ENCODE results near the gene LECT2. TPM values are rescaled to one million over a fixed set of nuclear protein-coding genes. Genes with fewer than 3 reads are reported as not detected.

Gene LECT2
- total and polyA plus RNA-seq, 5 experiments from 2014 or later = not detected

GRCh38 chr5:135915466-135916001 is 39.2 kb downstream of the LECT2 start:
- H3K4me1 Mint-ChIP-seq = no peaks in the 10 kb centered on the region
- H3K36me3 Mint-ChIP-seq = no peaks in the 10 kb centered on the region
- no peak overlapping the region for H3K27ac Mint-ChIP-seq
- POLR2A ChIA-PET = no interaction called here
- H3K9me3 Mint-ChIP-seq = peaks cover 0 to 2% (median 0%) of the 10 kb centered on the region in 9 donors
- H3K27me3 Mint-ChIP-seq = peaks cover 29 to 44% (median 30%) of the 10 kb centered on the region in 5 donors
- no peak for ATAC-seq
- no peak for DNase-seq
- H3K4me3 Mint-ChIP-seq = no peak overlapping the region

GRCh38 chr5:135913713-135914626 is 40.8 kb downstream of the LECT2 start:
- no peak for DNase-seq
- H3K27me3 Mint-ChIP-seq = peaks cover 32 to 60% (median 38%) of the 10 kb centered on the region in 5 donors
- H3K27ac Mint-ChIP-seq = no peak overlapping the region
- H3K4me3 Mint-ChIP-seq = no peak overlapping the region
- POLR2A ChIA-PET = no interaction called here
- peaks cover 0 to 2% (median 0%) of the 10 kb centered on the region in 9 donors for H3K9me3 Mint-ChIP-seq
- no peak for ATAC-seq
- H3K36me3 Mint-ChIP-seq = no peaks in the 10 kb centered on the region
- no peaks in the 10 kb centered on the region for H3K4me1 Mint-ChIP-seq

GRCh38 chr5:135905144-135905543 is 49.6 kb downstream of the LECT2 start:
- Mint-ChIP-seq H3K36me3 (no peaks in the 10 kb centered on the region), H3K4me1 (no peaks in the 10 kb centered on the region), H3K9me3 (no peaks in the 10 kb centered on the region), H3K27me3 (peaks cover 13 to 45% (median 22%) of the 10 kb centered on the region in 5 donors), H3K27ac (no peak overlapping the region), H3K4me3 (no peak overlapping the region)
- POLR2A ChIA-PET = no interaction called here
- ATAC-seq (no peak), DNase-seq (no peak)

GRCh38 chr5:135901633-135902032 is 53.1 kb downstream of the LECT2 start:
- Mint-ChIP-seq H3K9me3 (no peaks in the 10 kb centered on the region), H3K27me3 (peaks cover 11 to 55% (median 31%) of the 10 kb centered on the region in 5 donors), H3K27ac (no peak overlapping the region), H3K36me3 (no peaks in the 10 kb centered on the region), H3K4me1 (no peaks in the 10 kb centered on the region), H3K4me3 (no peak overlapping the region)
- ATAC-seq (no peak), DNase-seq (no peak)
- POLR2A ChIA-PET = no interaction called here

- Mint-ChIP-seq H3K36me3 (no peaks in the 10 kb centered on the region), H3K9me3 (no peaks in the 10 kb centered on the region), H3K27ac (no peak overlapping the region), H3K4me1 (no peaks in the 10 kb centered on the region), H3K4me3 (no peak overlapping the region), H3K27me3 (peaks cover 13 to 67% (median 35%) of the 10 kb centered on the region in 5 donors)
- POLR2A ChIA-PET = no interaction called here
- no peak for DNase-seq
- ATAC-seq = no peak
Observed at GRCh38 chr5:135900276-135900675, 54.5 kb downstream of the LECT2 start.

GRCh38 chr5:135898651-135899050 is 56.1 kb downstream of the LECT2 start:
- no peak for DNase-seq
- no peaks in the 10 kb centered on the region for H3K9me3 Mint-ChIP-seq
- no peaks in the 10 kb centered on the region for H3K36me3 Mint-ChIP-seq
- H3K4me3 Mint-ChIP-seq = no peak overlapping the region
- no peak for ATAC-seq
- no peaks in the 10 kb centered on the region for H3K4me1 Mint-ChIP-seq
- peaks cover 12 to 67% (median 30%) of the 10 kb centered on the region in 5 donors for H3K27me3 Mint-ChIP-seq
- POLR2A ChIA-PET = no interaction called here
- no peak overlapping the region for H3K27ac Mint-ChIP-seq

Other genes with a start within 250 kb of the LECT2 start
- not detected for gene SLC25A48, start 120.3 kb downstream of the LECT2 start, total RNA-seq
- not detected for gene SLC25A48, start 120.3 kb downstream of the LECT2 start, polyA plus RNA-seq
- gene IL9, start 59.1 kb downstream of the LECT2 start, total RNA-seq = not detected
- not detected for gene IL9, start 59.1 kb downstream of the LECT2 start, polyA plus RNA-seq
- gene TGFBI, start 74.0 kb upstream of the LECT2 start, total RNA-seq = 10 to 100 TPM in 1 of 2 experiments, 1 to 10 TPM in 1; 8.9 to 11.7 TPM
- 1 to 10 TPM in 1 of 3 donors, under 1 TPM in 1, not detected in 1; 0.34 to 3.2 TPM for gene TGFBI, start 74.0 kb upstream of the LECT2 start, polyA plus RNA-seq
- 10 to 100 TPM; 20.0 to 21.5 TPM for gene SMAD5, start 177.9 kb upstream of the LECT2 start, total RNA-seq
- gene SMAD5, start 177.9 kb upstream of the LECT2 start, polyA plus RNA-seq = 10 to 100 TPM; 10.8 to 17.2 (median 14.7) TPM
- gene SMIM32, start 238.2 kb upstream of the LECT2 start, total RNA-seq = not detected
- not detected for gene SMIM32, start 238.2 kb upstream of the LECT2 start, polyA plus RNA-seq

All from naive thymus-derived CD8-positive, alpha-beta T cell (primary cell).